Left colon (tissue), 2 donors: Measurements from ENCODE around the gene IMMP2L. TPM values are rescaled to one million over a fixed set of nuclear protein-coding genes. Genes with fewer than 3 reads are reported as not detected.

Experiments
- ATAC-seq: fragments of 200-7000 bp; cut with Tn5 transposase; one replicate; pipeline ENCODE4 v1.9.1; 2020; ENCODE audit warnings: mild to moderate bottlenecking, moderate library complexity
- DNase-seq, 2 donors: peaks; one replicate each; pipeline ENCODE4 v3.0.0-alpha.2; 2020
- intact Hi-C, 2 donors: fragments of 100-400 bp; cut with DNase I in 1 of 2; cut with micrococcal nuclease in 1 of 2; formaldehyde crosslinking; loops; one replicate each; pipeline versions ENCODE4 v1.11.2 to v1.14.0; 2022; cut with DNase I, micrococcal nuclease
- total RNA-seq, 2 donors: library from RNA; stranded (reverse); fragmentation: NEBNext Ultra II Directional; extraction: Animal tissue kit (Norgen Biotek cat#: 25700); gene quantifications; one replicate each; pipeline ENCODE4 v1.2.1, GENCODE V29; 2021
- donor health status: DM: no; HTN: no; CAD: no.
- donor health status: DM: yes; HTN: yes; CAD: no.

Gene IMMP2L
- total RNA-seq, 2 donors from 2014 or later, result 11.1 to 11.8 TPM

DNA sequence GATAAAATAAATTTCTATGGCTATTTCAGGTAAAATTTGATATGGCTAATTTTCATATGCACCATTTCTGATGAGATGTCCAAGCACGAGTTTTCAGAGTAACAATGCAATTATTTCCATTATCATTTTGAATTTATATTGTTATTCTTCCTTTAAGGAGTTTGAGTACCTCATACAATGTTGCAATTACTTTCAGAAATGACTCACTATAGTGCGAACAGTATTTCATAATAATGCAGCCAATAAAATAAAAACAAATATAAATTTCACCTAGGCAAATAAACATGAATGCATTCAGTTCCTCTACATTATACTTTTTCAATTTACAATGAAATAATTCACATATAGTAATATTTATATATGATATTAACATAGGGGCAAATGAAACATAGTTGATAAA lies 550.1 kb downstream of the IMMP2L start:
- ATAC-seq (no peak), DNase-seq (no peak)
- intact Hi-C loops, result no loop called here

DNA sequence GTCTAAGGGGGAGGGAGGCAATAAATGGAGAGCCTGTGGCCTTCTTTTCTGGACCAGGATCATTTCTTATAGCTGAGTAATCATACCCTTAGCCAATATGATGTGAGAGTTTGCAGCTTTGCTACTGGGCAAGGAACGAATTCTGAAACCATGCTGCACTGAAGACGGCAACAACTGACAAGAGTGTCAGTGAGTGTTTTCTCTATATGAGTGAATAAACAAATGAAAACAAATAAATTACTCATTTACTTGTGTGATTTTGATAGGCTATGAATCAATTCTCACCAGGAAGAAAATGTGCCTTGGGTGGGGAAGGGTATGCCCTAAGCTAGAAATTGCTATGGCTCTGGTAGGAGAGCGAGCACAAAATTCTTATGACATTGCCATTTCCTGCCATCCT lies 550.8 kb downstream of the IMMP2L start:
- no peak for ATAC-seq
- intact Hi-C loops, result no loop called here

DNA sequence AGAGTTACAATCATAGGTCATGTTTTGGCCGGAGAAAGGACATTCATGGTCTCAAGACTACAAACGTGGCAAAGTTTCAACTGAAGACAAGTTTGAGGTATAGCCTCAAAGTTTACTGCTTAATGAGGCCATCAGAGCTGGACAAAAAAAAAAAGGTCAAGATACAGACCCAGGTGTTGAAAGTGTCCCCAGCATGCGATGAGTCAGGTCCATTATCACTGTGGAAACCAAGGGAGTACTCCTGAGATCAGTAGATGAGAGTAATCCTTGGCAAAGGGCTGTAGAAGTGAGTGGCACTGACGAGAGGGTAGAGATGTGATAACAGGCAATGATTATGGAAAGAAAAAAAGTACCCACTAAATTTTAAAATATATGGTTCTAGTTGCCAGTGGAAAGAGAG lies 551.5 kb downstream of the IMMP2L start:
- ATAC-seq, result no peak
- DNase-seq, result no peak
- intact Hi-C loops, result no loop called here

More for the DNA sequence above, 550.8 kb downstream of the IMMP2L start:
- no peak for DNase-seq

DNA sequence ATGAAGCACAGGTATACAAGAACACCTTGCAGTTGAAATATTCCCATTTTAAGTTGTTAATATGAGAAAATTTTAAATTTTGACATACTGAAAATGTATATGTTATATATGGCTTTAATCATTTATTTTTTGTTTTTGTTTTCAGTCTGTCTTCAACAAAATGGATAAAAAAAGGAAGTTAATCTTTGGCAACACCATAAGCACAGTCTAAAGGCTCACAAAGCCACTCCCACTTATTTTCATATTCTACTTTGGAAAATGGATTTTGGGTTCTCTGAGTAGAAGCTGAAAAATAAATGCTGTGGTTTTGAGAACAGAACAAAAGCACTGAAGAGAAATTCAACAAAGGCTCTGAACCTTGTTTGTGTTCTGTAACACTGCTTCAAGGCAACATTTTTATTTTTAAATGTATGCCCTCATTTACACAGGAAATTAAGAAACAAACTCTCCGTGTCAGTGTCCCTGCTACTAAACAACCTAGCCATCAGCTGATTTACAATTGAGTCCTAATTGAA lies 552.7 kb downstream of the IMMP2L start:
- intact Hi-C loops, result no loop called here
- DNase-seq, result no peak
- ATAC-seq, result no peak

DNA sequence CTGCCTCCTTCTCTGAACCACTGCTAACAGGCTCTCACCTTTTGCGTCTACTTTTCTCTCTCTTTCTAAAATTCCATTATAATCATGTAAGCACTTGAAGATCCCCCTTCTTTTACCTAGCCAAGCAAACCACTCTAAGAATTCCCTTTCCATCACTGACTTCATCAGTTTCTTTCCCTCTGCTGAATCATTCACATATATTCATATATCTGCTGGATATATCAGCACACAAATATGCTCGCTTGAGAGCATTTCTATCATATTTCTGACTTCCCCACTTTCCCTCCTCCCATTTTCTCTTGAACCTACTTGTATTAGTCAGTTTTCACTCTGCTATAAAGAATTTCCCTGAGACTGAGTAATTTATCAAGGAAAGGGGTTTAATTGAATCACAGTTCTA lies 555.6 kb downstream of the IMMP2L start:
- intact Hi-C loops, result no loop called here
- no peak for DNase-seq
- ATAC-seq, result no peak

DNA sequence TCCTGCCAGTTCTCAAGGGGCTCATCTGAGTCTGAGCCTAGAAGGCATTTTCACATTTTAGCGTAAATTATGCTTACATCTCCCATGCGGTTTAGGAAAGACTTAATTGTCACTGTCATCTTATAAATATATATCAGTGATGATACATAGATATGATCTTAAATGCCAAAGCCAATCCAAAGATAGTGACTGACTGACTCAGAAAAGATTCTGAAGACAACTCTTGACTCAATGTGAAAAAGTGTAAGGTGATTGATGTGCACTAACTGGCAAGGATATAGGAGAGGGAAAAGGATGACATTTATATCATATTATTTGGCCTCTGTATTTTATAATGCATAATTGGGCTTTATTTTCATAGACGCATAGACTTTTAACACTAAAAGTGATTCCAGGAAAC lies 556.3 kb downstream of the IMMP2L start:
- DNase-seq (no peak), ATAC-seq (no peak)
- intact Hi-C loops, result no loop called here

DNA sequence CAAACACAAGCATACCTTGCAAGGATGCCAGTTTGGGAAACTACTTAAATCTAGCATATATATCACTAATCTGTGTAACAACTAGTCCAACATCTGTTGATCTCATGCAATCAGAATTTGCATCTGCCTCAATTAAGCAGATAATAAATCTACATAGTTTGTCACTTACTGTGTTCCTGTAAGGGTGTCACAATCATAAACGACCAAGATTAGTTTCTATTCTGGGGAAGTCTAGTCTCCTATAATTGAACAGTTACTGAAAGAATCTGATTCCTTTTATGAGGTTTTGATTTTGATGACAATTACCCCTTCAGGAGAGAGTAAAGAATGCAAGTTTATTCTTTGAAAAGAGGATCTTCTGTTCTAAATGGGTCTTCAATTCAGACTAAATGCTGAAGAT lies 556.8 kb downstream of the IMMP2L start:
- ATAC-seq (no peak), DNase-seq (no peak)
- intact Hi-C loops, result no loop called here

DNA sequence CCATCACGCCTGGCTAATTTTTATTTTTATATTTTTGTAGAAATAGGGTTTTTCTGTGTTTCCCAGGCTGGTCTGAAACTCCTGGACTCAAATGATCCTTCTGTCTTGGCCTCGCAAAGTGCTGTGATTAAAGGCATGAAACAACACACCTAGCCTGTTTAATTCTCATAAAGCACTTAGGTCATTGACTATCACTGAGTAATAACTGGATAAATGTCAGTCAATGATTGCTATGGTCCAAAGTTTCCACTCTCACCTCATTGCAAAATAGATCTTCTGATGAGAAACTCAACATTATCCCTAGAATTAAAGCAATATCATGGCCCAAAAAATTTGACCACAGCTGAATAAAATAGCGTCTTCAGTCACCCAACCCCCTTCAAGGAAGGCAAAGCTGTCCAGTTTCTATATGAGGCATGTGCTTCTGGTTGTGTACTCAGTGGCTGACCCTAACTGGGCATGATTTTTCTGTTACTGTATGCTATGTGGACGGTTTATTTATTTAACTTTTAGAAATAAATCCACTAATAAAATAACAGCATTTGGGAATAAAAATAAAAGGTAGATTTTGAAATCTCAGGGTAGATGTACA lies 557.9 kb downstream of the IMMP2L start:
- intact Hi-C loops, result no loop called here
- DNase-seq, result no peak
- no peak for ATAC-seq

DNA sequence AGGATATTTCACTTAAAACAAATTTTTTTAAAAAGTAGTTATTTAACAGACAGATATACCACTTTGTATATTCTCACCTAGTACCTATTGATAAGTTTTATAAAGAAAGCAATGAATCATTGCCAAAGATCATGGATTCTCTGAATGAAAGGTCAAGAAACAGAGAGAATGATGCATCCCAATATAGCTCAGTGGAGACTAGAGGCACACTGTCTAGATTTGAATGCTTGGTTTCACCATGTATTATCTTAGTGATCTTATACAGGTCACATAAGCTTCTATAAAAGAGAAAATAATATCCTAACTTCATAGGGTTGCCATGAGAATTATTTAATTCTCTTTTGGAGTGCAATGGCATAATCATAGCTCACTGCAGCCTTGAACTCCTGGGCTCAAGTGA lies 558.4 kb downstream of the IMMP2L start:
- ATAC-seq (no peak), DNase-seq (no peak)
- intact Hi-C loops, result no loop called here

DNA sequence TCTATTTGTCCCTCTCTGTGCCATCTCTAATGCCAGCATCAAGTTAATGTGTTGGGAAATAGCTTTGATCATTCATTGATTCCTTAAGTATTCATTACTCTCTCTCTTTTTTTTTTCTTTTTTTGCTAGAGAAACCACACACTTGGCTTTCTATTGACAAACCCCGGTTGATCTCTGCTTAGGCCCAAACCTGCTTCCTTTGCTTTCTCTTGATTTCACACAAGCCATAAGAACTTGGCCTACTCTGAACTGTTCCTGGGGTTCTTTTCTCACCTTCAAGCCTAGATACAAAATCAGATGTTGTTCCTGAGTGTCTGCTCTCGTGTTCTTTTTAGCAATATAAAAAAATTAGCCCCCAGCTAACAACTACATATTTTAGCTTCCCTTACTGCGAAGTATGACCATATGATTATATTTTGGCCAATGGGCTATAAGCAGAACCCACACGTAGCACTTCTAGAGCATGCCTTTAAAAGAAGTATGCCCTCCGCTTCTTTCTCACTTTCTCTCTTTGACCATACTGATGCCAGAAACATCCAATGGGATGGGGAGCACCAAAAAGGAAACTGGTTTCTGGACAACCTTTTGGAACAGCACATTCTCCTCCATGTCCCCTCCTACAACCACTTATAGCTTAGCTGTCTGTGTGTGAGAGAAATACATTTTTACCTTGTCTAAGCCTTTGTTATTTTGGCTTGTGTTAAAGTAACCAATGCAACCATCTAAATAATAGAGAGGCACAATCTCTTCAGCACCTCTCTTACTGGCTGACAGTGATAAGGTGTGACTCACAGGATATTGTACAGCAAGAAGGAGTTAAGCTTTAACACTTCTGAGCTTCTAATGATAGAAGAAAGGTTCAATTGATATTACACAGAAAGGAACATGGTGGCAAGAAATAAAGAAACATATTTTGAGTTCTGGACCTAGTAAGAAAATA lies 568.0 kb downstream of the IMMP2L start:
- DNase-seq (no peak), ATAC-seq (no peak)
- intact Hi-C loops, result no loop called here

DNA sequence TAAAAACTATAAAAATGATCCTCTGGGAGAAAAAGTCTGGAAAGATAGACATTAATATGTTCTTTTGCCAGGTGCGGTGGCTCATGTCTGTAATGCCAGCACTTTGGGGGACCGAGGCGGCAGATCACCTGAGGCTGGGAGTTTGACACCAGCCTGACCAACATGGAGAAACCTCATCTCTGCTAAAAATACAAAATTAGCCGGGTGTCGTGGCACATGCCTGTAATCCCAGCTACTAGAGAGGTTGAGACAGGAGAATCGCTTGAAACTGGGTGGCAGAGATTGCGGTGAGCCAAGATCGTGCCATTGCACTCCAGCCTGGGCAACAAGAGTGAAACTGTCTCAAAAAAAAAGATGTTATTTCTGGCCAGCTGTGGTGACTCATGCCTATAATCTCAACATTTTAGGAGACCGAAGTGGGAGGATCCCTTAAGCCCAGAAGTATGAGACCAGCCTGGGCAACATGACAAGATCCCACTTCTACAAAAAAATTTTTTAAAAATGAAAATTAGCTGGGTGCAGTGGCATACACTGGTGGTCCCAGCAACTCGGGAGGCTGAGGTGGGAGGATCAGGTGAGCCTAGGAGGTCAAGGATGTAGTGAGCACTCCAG lies 573.3 kb downstream of the IMMP2L start:
- no peak for DNase-seq
- intact Hi-C loops, result no loop called here
- ATAC-seq, result no peak

DNA sequence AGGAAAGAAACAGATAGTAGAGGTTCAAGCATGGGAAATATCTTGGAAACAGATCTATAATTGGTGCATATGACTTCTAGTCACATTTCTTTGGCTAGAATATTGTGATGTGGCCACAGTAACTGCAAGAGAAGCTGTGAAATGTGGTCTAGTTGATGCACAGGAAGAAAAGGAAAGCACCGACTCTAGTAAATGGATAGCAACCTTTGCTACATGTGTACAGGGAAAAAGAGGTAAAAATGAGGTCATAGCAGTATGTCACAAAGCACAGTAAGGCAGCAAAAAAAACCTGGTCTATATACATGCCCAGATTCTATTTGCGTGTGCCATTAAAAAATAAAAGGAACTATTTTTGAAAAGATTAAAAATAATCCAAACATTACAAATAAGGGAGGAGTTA lies 573.9 kb downstream of the IMMP2L start:
- DNase-seq (no peak), ATAC-seq (no peak)
- intact Hi-C loops, result no loop called here

DNA sequence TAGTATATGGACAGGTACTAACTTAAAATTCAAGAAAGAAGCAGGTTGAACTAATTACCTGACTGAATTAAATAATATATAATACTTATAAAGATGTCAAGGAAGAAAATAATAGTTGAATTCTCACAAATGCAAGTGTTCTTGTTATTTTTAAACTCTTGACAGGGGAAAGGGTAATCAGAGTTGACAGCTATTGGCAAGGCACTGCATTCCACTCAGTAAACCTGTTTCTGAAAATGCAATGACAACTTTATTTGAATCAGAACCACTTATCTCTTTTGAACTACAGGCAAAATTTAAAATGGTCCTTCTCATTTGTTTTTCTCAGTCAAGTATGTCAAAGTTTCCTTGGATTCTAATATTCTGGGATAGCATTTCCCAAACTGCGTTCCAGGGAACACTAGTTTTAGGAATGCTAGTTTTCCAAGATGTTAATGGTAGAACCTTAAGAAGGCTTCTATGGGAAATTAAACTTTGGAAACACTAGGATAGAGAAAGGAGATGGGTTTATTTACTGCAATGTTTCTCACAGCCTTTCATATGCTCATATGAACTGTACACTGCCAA lies 575.1 kb downstream of the IMMP2L start:
- no peak for DNase-seq
- no peak for ATAC-seq
- intact Hi-C loops, result no loop called here

DNA sequence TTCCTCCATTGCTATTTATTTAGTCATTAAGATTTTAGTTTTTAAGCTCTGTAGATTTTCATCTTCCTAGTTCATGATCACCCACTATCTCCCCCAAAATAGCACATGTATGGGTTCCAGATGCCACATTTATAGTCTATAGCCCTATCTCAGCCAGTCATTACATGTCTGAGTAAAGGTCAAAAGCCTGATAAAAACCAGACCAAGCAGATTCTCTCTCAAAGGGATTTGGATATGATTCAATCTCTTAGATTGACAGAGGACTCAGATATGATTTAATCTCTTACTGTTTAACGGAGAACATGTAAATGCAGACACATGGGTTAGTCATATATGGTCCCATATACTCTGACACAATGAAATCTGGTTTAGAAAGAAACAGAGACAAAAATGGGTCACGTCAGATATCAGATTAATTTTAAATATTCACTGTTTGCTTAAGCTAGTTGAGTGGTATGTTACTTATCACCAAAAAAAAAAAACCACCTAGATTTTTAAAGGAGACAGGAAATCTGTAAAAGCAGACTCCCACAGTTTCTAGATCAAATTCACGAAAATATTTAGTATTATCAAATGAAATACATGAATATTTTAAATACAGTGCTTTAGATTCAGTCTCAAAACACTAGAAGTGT lies 578.4 kb downstream of the IMMP2L start:
- no peak for DNase-seq
- intact Hi-C loops, result no loop called here
- no peak for ATAC-seq

DNA sequence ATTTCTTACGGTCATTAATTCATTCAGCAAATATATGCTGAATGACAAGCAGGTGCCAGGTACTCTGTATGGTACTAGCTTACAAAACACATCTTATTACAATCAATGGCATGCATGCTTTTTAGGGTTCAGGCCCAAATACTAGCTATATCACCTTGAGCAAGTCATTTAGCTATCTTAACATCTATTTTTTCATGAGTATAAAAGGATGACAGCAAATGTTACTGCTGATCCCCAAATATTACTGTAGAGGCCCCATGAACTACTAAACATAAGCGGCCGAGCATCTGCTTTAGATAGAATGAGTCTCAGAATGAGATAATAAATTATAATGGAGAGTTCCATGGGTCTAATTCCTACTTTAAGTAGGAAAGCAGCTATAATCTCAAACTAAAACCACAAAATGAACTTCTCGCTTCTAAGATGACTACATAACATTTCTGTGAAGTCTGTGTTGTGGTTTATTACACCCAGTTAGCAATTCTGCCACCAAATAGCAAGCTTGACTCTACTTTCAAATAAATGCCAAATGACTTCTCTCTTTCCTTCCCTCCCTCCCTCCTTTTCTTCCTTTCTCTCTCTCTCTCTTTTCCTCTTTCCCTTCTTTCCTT lies 585.1 kb downstream of the IMMP2L start:
- DNase-seq, result no peak
- intact Hi-C loops, result no loop called here
- no peak for ATAC-seq

DNA sequence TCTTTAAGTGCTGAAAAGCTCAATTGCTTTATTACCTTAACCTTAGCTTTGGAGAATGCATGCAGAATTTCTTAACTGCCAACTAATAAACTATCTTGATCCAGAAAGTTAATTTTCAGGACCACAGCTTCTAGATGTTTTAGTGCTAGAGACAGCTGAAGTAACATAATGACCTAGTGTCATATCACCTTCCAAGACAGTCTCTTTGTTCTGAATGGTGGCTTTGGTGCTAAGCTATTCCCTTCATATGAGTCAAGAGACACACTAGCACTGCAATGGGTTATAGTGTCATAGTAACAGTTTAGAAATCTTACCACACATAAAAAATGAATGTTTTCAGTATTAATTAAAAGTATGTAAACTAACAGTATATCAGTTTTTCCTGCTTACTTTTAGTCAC lies 586.8 kb downstream of the IMMP2L start:
- DNase-seq, result no peak
- no peak for ATAC-seq
- intact Hi-C loops, result no loop called here

DNA sequence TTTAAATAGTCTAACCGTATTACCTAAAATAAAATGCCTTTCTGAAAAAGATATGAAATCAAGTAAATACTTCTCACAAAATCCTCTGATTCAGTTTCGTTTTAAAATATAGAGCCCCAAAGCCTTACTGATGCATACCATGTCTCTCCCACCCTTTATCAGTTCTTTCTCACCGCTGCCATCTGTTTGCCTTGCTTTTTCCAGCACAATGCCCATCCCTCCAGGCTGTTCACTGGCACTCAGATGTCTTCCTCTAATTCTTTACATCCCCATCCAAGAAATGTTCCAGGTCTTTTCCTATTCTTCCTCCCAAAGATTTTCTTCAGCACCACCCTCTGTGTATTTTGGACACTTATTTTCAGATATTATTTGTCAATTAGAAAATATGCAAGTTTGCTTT lies 587.9 kb downstream of the IMMP2L start:
- no peak for ATAC-seq
- intact Hi-C loops, result no loop called here
- no peak for DNase-seq

DNA sequence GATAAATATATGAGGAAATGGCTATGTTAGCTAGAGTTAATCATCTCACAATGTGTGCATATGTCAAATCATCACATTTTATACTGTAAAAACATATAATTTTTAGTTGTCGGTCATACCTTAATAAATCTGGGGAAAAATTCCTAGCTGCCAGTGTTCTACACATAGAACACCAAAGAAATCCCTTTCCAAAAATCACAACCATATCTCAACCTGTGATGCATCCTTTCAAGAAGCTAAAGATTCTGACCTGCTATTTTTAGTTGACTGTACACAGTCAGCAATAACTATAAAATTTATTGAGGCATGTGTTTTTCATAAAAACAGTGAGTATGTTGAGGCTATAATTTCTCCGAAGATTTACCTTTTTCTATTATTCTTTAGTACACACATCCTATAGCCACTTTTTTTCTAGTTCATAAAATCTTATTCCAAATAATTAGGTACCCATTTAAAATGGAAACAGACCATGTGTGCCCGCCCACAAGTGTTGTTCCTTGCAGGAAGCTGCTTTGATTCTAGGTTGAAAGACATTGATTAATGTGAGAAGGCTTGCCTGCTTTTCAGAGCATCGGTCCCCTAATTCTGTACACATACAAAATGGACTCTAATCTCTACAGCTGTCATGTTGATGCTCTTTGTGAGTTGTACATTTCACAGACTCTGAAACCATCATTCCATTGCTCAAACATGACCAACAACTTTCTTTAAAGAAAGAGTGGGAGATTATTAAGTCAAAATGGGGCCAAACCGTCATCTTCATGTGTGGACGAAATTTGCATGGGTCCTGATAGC lies 588.9 kb downstream of the IMMP2L start:
- no peak for ATAC-seq
- DNase-seq, result no peak
- intact Hi-C loops, result no loop called here
